GM18520 (cell line): ENCODE measurements around the gene PRDM7.
"Not testable (repeated sequence)": the region's sequence is repeated elsewhere in the genome, so short reads cannot be mapped to it uniquely, and the experiment has no call there.

ENCODE experiments used
- ATAC-seq: cut with Tn5 transposase; IDR thresholded peaks from one replicate; pipeline ENCODE4 v1.9.1; 2021; ENCODE audit not compliant: unreplicated experiment

Gene PRDM7

DNA sequence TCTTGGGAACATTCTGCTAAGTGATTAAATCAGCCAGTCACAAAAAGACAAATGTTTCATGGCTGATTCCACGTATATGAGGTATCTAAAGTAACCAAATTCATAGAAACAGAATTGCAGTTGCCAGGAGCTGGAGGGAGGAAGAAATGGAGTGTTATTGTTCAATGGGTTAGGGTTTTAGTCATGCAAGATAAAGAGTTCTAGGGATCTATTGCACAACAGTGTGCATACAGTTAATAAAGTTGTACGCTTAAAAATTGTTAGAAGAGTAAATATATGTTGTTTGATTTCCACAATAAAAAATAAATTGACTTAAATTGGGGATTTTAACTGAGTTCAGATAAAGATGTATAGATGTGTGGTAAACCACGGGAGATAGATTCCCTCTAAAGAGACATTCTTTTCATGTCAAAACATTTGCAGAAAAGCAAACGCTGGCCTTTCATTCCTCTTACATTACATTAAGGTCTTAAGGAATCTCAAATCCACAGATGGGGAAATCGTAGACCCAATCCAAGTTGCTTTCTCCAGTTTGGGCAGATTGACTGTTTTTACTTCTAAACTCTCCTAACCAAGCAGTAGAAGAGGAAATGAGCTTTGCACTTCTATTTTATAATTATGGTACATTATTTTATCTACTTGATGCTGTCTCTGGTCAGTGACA is 4.6 kb downstream of the PRDM7 start:
- ATAC-seq, result no peak

DNA sequence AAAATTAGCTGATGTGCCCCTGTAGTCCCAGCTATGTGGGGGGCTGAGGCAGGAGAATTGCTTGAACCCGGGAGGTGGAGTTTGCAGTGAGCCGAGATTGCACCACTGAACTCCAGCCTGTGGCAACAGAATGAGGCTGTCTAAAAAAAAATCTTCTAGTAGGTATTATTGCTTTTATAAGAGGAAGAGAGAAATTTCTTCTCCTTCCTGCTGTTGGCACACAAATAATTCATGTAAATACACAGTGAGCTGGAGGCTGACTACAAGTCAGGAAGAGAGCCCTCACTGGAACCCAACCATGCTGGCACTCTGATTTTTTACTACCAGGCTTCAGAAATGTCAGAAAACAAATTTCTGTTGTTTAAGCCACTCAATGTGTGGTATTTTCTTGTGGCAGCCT is 6.7 kb downstream of the PRDM7 start:
- ATAC-seq, result no peak

DNA sequence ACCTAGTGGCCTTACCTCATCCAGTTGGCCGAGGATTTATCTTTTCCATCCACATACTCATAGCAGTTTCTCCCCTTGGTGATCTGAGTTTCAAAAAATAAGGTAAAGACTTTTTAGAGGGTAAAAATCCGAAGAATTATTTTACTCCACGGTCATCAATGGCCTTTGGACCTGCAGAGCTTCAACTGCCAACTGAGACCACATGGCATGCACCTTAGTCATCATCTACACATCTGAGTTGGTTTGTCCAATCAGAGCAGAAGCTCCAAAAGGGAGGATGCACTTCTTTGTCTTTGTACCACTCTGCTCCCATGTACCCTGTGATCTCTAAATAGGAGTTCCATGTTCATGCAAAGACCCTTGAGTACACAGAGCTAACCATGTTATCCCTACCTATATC is 15.7 kb downstream of the PRDM7 start:
- ATAC-seq, result no peak

DNA sequence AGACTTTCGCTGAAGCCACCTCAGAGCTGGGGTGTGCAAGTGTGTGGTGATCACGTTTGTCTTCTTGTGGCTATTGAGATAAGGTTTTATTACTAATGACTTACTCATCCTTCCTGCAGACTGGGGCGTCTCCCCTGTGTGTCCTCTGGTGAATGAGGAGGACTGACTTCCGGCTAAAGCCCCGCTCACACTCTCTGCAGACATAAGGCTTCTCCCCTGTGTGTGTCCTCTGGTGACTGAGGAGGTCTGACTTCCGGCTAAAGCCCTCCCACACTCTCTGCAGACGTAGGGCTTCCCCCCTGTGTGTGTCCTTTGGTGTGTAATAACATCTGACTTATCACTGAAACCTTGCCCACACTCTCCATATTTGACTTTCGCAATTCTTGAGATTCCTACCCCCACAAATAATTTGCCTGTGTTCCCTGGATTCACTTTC is 19.4 kb downstream of the PRDM7 start:
- ATAC-seq, result no peak

DNA sequence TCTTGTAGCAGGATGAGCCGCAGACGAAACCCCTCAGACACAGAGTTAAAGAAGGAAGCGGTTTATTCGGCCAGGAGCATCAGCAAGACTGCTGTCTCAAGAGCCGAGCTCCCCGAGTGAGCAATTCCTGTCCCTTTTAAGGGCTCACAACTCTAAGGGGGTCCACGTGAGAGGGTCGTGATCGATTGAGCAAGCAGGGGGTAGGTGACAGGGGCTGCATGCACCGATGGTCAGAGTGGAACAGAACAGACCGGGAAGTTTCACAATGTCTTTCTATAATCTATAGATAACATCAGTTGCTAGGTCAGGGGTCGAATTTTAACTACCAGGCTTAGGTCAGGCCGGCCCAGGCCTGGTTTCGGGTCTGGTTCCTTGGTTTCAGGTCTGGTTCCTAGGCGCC is 20.6 kb downstream of the PRDM7 start:
- not testable (repeated sequence) for ATAC-seq

DNA sequence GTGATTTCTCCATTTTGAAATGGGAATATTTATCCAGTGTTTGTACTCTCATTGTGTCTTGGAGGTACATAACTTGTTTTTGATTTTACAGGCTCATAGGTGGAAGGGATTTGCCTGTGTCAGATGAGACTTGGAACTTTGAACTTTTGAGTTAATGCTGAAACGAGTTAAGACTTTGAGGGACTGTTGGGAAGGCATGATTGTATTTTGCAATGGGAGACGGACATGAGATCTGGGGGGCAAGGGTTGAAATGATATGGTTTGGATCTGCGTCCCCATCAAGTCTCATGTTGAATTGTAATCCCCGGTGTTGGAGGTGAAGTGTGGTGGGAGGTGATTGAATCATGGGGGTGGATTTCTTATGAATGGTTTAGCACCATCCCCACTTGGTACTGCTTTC is 21.8 kb downstream of the PRDM7 start:
- no peak for ATAC-seq

DNA sequence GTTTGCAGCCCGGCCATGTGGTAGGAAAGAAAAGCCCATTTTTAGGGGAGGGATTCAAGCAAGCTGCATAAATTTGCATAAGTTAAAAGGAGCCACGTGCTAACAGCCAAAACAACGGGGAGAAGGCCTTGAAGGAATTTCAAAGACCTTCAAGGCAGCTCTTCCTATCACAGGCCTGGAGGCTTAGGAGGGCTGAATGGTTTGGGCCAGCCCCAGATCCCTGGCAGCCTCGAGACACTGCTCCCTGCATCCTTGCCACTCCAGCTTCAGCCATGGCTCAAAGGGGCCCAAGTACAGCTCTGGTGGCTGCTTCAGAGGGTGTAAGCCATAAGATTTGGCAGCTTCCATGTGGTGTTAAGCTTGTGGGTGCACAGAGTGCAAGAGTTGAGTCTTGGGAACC is 22.6 kb downstream of the PRDM7 start:
- ATAC-seq, result no peak

DNA sequence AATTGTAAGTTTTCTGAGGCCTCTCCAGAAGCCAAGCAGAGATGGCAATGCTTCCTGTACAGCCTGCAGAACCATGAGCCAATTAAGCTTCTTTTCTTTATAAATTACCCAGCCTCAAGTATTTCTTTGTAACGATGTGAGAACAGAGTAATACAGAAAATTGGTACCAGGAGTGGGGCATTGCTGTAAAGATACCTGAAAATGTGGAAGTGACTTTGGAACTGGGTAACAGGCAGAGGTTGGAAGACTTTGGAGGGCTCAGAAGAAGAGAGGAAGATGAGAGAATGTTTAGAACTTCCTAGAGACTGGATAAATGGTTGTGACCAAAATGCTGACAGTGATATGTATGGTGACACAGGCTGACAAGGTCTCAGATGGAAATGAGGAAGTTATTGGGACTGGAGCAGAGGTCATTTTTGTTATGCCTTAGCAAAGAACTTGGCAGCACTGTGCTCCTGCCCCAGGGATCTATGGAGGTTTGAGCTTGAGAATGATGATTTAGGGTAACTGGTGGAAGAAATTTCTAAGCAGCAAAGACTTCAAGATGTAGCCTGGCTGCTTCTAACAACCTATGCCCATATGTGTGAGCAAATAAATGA is 23.1 kb downstream of the PRDM7 start:
- ATAC-seq, result no peak

DNA sequence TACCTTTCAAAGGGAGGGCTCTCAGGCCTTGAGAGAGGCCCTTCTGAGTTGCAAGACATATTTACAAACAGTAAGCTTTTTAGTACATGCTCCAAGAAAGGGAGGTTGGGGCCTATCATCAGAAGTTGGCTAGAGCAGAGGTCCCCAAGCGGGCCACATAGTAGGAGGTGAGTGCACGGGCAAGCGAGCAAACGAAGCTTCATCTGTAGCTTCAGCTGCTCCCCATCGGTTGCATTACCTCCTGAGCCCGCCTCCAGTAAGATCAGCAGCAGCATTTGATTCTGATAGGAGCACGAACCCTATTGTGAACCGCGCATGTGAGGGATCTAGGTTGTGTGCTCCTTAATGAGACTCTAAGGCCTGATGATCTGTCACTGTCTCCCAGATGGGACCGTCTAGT is 26.2 kb downstream of the PRDM7 start:
- ATAC-seq, result no peak

DNA sequence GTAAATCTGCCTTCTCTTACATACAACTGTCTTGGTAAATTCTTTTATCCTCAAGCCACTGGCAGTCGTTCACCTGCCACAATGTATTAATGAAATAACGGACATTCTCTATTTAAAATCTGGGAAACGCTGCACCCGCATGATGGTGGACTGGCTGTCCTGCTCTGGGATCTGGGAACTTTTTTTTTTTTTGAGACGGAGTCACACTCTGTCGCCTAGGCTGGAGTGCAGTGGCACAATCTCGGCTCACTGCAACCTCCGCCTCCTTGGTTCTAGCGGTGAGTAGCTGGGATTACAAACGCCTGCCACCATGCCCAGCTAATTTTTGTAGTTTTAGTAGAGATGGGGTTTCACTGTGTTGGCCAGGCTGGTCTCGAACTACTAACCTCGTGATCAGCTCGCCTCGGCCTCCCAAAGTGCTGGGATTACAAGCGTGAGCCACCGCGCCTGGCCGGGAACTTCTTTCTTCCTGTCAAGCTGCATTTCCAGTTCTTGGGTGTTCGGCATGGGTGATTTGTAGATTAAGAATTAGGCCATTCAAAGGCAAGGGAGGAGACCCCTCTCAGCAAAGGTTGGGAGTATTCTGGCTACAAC is 28.3 kb downstream of the PRDM7 start:
- ATAC-seq, result no peak

DNA sequence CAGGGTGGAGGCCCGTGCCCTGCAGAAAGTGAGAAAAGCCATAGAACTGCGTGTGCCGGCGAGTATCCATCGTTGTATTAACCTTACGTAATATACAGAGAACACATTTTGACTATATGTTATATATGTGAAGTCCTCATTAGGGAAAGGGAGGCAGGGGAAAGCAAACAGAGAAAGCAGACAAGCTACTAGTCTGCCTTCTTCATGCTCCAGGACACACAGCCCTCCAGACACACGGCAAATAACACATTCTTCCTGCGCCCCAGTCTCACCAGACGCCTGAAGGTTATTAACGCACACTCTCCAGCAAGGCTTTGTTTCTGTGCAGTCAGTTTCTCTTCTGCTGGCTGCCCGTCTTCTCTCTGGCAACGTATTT is 28.8 kb downstream of the PRDM7 start:
- ATAC-seq, result no peak

DNA sequence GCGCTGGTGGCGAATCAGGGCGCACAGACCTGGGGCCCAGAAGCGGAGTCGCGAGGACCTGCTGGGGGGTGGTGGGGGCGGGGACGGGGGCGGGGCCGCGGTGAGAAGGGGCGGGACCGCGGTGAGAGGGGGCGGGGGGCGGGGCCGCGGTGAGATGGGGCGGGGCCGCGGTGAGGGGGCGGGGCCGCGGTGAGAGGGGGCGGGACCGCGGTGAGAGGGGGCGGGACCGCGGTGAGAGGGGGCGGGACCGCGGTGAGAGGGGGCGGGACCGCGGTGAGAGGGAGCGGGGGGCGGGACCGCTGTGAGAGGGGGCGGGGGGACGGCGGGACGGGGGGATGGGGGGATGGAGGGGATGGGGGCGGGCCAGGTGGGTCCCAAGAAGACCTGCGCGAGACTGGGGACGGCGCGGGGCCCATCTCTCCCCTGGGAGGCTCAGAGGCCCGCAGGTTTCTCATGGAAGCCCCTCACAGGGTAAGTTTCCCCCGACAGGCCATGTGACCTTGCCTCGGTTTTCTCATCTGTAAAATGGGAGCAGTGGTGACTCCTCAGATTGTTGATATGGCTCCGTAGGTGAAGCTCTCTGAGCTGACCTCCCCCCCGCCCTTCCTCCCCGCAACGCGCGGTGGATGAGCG is 29.3 kb downstream of the PRDM7 start:
- ATAC-seq, result no peak

DNA sequence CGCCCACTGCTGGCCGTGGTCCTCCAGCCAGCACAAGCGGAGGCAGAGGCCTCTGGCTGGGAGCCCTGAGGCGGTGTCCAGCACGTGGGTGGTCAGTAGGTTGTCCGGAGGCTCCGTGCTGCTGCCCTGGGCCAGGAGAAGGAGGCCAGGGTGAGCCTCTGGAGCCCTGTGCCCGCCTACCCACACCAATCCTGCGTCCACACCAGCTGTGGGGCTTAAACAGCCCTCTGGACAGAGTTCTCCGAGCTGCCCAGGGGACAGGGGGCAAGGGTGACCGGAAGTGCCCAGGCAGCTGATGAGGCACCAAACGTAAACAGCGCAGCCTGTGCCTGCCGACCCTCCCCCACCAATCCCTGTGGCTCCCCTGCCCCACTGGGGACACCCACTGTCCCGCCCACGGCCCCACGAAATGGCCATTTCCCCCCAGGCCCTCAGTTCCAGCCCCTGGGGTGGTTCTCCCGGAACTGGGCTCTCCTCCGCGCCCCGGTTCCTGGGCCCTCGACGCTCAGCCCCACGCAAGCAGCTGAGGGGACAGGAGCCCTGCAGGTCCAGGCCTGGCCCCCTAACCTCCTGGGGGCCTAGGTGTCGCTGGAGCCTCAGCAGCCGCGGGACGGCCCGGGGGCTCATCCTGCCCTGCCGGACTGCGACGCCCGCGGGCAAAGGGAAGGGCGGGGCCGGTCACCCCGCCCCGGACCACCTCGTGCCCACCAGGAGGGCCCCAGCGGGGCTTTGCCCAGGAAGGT is 30.0 kb downstream of the PRDM7 start:
- no peak for ATAC-seq

DNA sequence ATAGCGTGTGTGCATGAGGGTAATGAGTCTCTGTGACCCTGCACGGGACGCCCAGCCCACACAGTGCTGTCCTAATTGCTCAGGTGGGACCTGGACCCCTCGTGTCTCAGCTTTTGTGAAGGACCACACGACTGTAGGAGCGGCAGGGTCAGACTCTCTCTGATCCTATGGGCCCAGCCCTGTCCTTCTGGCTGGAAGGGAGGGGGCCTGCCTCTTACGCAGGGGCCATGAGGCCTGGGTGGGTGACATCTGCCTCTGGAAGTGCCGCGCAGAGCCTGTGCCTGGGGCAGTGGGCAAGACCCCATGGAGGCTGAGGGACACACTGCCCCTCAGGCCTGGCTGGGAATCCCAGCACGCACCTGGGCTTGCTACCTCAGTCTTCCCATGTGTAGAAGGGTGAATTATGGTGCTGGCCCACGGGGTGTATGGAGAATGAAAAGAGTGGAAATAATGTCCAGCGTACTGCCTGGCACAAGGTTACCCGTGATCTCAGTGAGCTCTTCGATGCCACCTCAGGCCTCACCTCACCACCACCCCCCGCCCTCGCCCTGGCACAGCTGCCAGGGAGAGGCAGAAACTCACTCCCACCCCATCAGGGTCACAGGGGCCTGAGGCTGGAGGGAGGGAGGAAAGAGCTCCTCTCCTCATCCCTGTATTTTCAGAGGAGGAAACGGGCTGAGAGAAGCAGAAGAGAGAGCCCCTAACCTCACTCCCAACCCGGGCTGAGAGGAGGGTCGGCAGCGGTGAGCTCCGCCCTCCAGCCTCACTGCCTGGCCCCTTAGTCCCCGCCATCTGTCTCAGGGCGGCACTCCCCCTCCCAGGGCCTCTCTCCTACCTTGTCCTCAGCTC is 30.8 kb downstream of the PRDM7 start:
- no peak for ATAC-seq

DNA sequence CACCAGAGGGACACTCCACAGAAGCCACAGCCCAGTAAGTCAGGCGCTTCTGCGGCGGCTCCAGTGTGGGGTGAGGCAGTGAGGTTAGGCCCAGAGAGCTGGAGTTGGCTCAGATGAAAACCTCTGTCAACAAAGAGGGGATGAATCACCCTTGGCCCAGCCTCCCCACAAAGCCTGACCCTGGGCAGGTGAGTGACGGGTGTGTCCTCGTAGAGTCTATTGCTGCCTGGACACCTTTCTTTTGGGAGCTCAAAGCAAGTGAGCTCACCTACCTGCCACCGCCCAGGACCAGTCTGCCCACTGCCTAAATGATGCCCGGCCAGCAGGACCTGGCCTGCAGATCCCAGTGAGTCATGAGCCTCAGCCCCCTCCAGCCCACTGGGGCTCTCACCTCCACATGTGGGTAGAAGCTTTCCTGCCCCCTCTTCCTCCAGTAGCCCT is 33.0 kb downstream of the PRDM7 start:
- no peak for ATAC-seq

DNA sequence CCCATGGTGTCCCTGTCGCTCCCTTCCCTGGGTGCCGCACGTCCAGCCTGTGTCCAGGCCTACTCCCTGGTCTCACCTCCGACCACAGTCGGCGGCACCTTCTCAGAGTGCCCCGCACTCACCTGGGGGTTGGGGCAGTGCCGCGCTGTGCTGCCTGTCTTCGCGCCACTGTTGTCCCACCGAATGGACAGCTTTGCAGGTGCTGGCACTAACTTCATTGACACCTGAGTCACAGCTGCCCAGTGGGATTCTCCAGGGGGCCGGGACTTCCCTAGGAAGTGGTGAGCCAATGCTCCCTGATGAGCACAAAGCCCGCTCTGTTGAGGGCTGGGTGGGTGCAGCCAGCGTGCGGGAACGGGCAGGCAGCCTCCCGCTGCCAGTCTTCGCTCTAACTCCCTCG is 33.6 kb downstream of the PRDM7 start:
- no peak for ATAC-seq

DNA sequence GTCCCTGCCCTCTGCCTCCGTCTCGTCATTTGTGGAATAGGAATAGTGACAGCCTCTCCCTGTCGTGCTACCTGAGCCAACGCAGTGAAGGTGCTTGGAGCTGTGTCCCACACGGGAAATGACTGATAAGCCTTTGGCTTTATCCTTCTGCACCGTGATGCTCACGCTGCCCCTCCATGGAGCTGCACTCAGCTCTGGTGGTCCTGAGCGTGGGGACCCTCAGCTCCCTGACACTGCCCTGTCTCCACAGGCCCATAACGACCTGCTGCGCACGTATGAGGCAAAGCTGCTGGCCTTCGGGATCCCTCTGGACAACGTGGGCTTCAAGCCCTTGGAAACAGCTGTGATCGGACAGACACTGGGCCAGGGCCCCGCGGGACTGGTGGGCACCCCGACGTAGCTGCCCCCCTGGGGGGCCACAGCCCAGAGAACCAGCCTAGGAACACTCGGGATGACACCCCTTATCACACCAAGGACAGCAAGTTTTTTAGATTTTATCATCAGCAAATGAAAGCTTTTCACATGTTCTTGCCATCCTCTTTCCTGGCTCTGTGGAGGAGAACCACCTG is 34.1 kb downstream of the PRDM7 start:
- ATAC-seq, result no peak

DNA sequence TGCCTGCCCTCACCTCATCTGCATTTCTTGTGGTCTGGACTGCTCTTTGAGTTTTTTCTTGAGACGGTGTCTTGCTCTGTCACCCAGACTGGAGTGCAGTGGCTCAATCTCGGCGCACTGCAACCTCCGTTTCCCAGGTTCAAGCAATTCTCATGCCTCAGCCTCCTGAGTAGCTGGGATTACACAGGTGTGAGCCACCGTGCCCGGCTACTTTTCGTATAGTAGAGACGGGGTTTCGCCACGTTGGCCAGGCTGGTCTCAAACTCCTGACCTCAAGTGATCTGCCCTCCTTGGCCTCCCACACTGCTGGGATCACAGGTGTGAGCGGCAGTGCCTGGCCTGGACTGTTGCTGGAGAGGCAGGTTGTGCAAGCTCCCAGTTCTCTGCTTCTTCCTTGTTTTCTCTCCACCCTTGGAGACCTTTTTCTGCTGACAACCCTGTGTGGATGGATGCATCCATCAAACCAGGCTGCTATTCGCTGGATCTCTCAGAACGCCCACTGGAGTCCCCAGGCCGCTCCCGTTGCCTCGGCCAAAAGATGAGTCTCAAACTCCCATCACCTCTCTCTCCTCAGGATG is 35.1 kb downstream of the PRDM7 start:
- ATAC-seq, result no peak

DNA sequence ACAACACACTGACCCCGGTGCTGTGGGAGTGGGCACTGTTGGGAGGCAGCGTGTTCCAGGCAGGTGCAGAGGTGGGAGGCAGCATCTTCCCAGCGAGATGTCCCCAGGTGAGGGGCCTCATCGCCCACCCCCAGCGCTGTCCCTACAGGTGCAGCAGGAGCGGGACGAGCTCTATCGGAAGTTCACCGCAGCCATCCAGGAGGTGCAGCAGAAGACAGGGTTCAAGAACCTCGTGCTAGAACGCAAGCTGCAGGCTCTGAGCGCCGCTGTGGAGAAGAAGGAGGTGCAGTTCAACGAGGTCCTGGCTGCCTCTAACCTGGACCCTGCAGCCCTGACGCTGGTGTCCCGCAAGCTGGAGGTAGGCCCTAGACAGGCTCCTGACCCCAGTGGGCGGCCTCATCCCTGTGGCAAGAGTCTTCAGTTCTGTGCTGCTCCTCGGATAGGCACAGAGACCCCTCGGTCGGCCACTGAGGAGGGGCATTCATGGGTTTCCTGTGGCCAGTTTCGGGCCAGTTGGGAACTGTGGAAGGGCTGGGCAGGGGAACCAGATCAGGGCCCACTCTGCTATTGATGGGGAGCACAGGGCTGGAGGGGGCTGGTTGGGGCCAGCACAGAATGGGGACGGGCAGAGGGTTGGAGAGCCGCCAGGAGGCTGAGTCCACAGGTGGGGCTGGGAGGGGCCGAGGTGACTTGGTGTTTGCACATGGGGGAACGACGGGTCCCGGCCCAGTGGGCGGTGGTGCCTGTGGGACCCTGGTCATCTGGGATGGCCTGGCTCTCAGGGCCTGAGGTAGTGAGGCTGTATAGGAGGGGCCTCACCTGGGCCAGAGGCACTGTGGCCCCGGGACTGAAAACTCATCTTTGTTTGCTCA is 36.7 kb downstream of the PRDM7 start:
- no peak for ATAC-seq
